Ureter (tissue), 1 donor: Measurements from ENCODE around the gene AAMP. TPM values are rescaled to one million over a fixed set of nuclear protein-coding genes. Genes with fewer than 3 reads are reported as not detected.

Experiments used
- DNase-seq: peaks from one replicate; pipeline ENCODE4 v3.0.0-alpha.2; 2020; ENCODE audit warnings: low spot score
- total RNA-seq: library from RNA; stranded (reverse); gene quantifications from one replicate; pipeline ENCODE4 v1.2.4, GENCODE V29; 2023
- donor health status: DM: yes; HTN: yes; CAD: no.

The AAMP gene
- total RNA-seq, 1 donor from 2014 or later: 82.0 TPM

DNA sequence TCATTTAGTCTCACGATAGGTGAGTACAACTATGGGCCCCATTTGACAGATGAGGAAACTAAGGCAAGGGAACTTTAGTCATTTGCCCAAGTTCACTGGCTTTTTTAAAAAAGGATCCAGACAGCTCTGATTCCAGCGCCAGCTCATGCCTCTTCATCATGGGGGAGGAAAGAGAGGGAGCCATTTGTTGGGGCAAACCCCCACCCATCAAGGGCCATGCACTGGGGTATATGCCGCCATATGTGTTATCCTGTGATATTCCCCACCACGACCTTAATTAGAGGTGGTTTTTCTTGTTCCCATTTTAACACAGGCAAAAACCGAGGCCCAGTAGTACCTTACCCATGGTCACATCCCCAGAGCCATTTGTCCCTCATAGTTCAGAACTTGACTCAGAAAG is 9.8 kb downstream of the AAMP start:
- DNase-seq: no peak

DNA sequence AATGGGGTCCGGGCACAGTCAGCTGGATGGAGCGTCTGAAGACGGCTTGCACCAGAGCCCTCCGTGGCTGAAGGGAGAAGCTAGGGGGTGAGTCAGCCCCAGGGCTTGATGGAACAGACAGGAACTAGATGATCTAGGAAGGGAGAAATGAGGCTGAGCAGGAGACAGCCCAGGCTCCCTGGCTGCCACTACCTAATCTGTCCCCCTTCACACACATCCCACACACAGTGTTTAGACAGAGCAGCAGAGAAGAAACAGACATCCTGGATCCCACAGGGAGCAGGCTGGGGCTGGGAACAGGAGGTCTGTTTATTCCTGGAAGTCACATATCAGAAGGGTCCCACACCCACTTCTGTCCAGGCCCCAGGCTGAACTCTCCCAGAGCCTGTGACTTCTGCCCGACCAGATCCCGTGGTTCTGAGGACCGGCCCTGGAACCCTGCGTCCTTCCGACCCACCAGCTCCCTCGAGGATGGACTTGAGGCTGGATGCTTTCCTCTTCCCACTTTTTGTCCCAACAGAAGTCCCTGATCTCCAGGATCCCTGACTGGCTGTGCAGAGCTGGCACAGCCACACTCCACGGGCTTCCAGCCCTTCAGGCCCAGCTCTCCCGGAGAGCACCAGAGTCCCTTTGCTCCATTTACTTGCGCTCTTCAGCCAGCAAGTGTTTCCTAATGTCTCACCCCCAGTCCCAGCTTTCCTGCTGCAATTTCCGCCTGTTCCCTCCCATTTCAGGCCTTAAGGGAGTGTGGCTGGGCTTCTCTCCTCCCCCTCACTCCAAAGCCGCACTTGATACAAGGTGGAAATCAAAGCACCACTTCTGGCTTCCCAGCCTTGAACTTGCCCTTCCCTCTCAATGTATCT is 10.6 kb downstream of the AAMP start:
- DNase-seq: no peak

DNA sequence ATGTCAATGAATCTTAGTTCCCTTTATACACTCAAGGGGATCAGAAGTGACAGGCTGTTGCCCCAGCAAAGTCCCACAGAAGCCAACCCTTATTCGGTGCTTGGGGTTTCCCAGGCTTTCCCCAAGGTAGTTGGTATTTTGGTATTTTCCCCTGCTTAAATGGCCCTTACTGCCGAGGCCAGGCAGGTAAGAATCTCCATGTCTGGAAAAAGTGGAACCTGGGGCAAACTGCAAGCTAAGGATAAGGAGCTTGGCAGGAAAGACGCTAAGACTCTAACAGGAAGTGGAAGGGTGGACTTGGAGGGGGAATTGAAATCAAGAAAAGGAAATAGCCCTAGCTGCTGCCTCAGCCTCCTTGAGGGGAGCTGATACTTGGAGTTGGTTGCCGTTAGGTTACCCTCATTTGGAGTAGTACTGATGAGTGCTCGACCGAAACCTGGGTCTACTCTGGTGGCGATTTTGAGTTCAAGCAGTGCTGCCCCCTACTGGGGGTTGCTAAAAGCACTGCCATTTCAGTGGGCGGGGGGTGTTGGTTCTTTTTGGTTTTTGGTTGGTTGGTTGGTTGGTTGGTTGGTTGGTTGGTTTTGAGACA is 12.5 kb downstream of the AAMP start:
- no peak for DNase-seq

DNA sequence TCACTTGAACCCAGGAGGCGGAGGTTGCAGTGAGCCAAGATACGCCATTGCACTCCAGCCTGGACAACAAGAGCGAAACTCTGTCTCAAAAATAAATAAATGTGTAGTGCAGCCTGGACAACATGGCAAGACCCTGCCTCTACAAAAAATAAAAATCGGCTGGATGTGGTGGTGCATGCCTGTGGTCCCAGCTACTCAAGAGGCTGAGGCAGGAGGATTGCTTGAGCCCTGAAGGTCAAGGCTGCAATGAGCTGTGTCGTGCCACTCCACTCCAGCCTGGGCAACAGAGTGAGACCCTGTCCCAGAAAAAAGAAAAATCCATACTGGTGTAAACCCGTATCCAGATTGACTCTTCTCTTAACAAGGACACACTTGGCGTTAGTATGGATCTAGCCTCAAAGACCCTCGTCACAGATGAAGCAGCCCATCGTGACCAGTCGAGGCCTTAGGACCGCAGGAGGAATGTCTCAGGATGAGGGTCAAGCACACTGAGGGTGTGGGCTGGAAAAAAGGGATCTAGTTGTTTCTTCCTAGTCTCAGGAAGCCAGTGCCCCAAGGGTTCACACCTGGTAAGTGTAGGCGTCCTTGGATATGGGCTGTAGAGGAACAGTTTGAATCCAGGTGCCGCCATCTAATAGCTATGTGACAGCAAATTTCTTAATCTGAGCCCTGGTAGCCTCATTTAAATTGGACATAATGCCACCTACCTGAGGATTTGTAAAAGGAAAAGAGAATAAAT is 13.2 kb downstream of the AAMP start:
- no peak for DNase-seq

DNA sequence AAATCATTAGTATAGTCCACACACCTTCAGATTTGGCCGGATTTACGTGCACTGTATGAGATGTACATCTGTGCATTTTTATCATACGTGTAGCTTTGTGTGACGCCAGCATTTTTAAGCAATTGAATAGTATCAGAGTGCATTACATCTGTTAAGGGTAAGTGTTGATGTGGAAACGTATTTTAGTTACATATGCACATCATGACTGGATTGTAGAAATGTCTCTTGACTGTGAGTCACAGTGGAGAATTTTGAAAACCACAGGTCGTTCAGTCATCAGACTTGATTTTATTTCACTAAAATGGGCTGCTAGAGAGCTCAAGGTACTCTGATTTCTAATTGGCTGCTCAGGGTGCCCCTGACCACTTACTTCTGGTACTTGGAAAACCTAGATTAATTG is 14.5 kb downstream of the AAMP start:
- no peak for DNase-seq

DNA sequence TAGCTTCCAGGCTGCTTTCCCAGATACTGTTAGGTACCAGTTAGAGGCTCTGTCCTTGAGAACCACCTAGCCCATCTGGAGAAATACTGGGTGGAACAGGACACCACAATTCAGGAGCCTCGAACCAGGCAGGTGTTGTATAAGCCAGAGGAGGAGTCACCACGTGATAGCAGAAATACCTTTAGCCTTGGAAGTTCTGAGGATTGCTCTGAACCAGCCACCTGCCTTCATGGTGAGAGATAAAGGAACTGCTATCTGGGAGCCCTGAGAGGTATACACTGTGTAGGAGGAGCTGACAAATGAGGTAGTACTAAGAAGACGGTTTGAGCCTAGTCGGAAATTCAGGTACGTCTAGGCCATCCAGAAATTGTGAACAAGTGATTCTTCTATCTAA is 16.7 kb downstream of the AAMP start:
- no peak for DNase-seq

DNA sequence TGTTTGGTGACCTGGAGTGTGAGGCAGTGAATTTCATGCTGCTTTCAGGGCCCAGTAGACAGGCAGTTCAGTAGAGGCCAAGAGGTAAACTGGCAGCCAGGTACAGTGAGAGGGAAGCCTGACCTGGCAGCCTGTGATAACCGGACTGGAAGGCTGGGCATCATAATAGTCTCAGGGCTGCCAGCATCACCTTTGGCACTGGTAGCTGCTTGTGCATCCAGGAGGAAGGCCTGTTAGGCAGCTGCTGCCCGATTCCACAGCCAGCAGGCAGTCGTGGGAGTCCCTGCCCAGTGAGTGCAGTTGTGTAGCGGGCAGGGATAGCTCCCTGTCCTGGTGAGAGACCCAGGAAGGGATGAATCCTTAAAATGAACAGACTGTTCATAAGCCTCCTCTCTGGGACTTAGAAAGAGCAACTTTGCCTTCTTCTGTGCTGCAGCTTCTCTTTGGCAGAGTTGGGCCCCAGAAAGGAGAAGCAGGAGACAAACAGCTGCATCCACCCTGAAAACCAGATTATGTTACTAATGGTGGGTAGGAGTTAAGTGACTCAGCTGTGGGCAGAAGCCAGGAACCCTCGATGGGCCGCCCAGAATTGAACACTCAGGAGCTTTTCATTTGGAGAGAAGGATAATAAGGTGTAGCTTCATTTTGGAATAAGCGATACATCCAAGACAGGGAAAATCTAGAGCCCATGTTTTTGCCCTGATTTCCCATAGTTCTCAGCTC is 17.3 kb downstream of the AAMP start:
- DNase-seq: no peak

DNA sequence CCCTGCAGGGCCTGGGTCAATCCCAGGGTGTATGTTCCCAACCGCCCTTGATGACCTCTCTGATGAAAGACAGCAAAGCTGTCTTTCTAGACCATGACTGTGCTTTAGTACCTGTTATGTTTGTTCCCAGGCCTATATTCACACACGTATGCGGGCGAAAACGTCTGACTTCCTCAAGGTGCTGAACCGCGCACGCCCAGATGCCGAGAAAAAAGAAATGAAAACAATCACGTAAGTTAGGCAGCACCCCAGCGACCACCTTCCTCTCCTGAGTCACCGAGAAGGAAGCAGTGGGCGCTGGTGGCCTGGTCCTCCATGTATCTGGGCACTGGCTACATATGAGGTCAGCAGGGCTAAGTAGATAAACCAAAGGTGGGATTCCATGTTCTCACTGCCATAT is 20.2 kb downstream of the AAMP start:
- no peak for DNase-seq

DNA sequence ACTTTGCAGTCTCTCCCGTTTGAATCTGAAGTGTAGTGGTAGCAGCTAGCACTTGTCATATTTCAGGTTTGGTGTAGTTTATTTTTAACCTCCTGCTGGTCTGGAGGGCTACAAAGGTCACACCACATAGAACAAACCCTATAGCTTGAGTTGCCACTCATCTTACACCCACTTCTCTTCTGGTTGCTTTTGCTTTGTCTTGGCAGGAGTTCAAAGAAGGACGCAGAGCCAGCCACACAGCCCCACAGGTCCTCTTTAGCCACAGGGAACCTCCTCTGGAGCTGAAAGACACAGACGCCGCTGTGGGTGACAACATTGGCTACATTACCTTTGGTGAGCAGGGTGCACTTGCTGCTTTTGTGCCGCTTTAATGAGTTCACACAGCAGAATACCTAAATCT is 24.7 kb downstream of the AAMP start:
- DNase-seq: no peak

DNA sequence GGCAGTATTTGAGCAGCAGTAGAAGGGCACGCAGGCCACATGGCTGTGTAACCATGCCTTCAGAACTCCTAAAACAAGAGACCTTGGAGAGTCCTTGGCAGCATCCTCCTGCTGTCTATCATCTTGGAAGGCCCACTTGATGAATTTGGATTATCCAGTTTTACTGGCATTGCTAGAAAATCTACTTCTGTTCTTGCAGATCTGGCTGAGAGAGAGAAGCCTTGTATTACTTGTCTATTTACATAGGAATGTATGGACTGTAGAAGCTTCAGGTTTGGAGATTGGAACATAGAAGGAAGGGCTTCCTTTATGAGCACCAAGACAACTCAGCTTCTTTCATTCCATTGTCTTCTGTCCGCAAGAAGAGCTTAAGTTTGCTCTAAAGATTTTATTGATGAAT is 25.3 kb downstream of the AAMP start:
- DNase-seq: no peak

DNA sequence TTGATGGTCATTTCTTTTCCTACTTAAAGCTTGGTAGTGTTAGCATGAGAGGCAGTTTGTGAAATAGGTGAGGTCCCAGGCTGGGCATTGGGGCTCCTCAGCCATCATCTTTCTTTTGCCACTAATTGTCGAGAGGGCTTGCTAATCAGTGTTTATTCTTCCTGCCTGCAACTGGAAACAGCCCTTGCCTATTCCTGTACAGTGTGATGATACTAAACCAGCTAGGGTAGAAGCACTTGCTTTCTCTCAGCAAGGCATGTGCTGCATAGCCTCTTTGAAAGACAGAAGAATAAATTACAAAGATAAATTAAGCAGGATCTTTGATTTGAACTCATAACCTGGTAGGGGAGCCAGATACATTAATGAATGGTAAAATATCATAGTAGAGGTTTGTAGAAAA is 25.7 kb downstream of the AAMP start:
- DNase-seq: no peak

DNA sequence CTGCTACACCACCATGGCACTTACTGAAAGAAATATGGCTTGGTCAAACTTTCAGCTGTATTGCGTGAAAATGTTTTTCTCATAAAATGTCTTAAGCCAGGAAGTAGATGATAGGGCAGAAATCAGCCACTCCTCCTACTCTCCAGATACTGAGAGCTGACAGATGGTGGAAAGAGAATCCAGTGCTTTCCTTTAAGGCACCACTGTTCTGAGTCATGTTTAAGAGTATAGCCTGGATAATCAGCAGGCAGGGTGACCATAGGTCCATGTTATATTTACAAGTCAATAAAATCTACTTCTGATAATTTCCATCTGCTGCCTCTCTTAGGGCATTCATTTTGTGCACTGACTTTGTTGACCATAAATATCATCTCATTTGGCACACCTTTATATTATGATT is 31.1 kb downstream of the AAMP start:
- DNase-seq: no peak

DNA sequence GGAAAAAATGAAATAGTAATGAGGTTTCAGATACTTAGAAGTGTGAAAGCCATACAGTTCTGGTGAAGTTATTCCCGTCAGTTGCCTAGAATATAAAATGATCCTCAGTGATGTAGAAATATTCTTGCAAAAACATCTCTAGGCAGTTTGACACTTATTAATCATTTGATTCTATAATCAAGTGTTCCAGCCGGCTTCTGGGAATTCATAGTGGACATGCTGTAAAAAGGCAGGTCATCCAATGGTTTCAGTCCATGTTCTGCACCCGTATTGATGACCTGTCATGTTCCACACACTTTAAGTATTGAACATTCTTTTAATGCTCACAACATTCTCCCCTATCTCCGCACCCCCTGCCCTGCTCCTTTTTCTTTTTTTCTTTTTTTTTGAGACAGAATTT is 33.1 kb downstream of the AAMP start:
- no peak for DNase-seq

DNA sequence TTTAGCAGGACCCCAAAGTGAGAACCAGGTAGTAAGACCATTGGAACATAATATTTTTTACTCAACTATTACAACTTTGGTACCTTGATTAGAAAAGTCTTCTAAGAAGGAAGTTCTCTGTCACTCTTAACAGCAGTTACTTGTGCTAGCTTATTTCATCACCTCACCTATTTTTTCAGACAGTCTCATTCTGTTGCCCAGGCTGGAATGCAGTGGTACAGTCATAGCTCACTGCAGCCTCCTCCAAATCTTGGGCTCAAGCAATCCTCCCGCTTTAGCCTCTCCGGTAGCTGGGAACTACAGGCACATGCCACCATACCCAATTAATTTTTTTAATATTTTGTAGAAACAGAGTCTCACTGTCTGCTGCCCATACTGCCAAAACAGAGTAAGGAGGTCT is 34.9 kb downstream of the AAMP start:
- no peak for DNase-seq

DNA sequence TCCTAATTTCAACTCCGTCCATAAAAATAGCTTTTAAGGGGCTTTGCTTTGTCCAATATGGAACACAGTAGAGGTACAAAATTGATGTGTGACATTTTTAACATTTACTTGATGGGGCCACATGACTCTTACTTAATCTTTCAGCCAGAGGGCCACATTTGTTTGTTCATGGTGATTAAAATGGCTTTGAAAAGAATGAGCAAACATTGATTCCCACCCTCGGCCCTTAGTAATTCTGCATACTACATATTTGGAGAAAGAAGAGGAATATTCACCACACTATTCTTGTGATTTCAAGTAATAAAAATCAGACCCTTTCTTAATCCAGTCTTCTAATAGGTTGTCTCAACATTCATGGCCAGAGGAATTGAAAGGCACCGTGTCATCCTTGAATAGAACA is 35.4 kb downstream of the AAMP start:
- no peak for DNase-seq

DNA sequence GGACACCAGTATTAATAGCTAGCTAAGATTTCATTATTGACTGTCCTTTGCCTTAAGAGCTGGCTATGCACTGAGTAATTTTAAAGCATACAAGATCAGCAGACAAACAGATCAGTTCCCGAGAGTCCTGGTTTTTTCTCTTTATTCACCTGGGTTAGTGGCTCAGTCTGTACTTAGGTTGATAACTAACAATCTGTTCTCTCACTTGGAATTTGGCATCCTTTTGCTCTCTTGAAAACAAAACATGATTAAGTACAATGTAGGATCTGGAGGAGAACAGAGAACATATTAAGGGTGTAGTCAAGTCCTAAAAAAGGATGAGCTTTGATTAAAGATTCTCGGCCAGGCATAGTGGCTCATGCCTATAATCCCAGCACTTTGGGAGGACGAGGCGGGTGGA is 36.4 kb downstream of the AAMP start:
- DNase-seq: no peak

DNA sequence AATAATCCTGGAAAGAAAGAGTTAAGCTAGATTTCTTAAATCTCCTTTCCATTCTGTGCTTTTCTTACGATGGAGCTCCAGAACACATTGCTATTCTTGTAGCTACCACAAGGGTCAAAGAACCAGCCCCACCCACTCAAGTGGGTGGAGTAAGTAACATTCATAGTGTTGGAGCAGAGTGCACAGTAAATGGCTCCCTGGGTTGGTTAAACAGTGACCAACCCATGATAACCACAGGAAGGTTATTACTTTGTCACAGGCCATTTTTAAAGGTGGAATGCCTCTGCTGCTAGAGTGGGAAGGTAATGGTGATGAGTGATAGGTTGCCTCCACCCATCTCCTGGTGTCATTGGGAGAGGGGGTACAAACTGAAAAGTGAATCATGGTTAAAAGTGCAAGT is 39.1 kb downstream of the AAMP start:
- no peak for DNase-seq

DNA sequence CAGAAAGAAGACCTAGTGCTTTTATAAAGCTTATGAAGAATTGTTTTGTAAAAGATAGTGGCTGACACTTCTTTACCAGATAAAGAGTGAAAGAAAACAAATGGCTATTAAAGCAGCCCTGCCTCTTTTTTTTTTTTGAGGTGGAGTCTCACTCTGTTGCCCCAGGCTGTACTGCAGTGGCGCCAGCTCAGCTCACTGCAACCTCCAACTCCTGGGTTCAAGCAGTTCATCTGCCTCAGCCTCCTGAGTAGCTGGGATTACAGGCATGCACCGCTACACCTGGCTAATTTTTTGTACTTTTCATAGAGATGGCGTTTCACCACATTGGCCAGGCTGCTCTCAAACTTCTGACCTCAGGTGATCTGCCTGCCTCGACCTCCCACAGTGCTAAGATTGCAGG is 40.1 kb downstream of the AAMP start:
- DNase-seq: no peak

DNA sequence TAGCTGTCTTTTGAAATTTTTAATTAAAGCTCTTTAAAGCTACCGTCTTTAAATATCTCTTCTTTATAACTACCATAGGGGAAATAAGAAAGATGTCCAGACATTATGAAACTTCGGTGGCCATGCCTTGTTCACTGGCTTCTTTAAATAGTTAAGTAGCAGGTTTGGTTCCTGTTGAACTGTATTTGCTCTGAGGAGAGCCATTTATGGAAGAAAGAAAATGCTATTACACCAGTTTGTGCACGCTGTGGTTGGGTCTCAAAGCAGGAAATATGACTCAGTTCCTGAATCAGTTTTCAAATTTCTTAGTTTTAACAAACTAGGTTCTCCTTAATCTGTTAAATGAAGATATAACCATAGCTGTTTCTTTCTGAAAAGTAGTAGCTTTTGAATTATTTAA is 40.7 kb downstream of the AAMP start:
- DNase-seq: no peak

DNA sequence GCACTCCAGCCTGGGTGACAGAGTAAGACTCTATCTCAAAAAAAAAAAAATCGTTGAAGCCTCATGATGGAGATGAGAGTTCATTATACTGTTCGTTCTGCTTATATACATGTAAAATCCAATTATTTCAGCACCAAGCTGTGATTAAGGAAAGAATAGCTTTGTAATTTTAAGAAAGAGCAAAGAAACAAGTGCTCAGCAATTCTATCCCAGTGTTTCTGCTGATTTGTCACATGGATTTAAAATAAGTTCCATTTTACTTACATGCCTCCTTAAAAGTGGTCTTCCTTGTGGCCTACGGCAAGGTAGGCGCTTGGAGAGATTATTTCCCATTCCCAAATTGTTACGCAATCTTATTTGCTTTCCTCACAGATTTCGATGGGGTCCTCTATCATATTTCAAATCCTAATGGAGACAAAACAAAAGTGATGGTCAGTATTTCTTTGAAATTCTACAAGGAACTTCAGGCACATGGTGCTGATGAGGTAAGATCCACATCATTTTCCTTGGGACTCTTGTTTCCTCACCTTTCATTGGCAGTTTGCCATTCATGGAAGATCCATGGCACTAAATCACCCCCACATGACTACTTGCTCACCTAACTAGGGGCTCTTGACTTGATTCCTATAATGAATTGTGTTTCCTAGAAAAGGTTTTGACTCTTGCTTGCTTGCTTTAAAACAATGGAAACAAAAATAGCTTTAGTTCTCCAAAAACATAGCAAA is 41.4 kb downstream of the AAMP start:
- no peak for DNase-seq

DNA sequence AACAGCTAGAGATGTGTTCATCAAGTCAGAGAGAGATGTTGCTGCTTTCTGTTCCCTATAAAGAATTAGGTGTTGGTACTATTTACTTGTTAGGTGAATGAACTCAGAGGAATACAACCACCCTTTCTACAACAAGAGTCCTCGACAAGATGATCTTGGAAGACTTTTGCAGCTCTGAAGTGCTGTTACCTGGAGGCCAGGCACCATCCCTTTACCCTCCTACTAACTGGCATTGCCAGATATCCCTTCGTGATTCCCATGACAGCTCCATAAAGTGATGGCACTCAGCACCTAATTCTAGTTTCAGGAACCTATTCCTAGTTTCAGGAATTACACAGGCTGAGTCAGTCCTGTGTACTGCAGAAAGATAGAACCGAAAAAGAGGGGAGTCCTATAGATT is 43.0 kb downstream of the AAMP start:
- no peak for DNase-seq

DNA sequence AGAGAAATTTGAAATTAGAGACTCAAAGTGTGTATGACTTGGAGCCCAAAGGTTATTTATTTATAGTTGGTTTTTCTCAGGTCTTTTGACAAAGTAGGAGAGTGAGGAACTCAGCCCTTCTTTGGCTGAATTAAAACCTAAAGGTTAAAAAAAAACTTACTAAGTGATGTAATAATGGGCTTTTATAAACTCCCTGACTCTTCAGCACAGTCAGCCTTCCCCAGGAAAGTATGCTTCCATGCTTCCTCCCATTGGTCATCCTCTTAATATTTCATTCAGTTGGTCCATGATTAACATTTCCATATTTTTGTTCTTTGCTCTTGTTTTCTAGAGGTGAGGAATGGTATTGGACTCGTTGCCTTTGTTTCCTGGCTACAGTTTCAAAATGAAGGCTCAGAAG is 45.8 kb downstream of the AAMP start:
- no peak for DNase-seq
